HG03060 (cell line): ENCODE data around the gene CEP112.

Experiments used
- ATAC-seq: cut with Tn5 transposase; IDR thresholded peaks from one replicate; pipeline ENCODE4 v1.9.1; 2021; ENCODE audit warnings: low read depth, moderate number of reproducible peaks; ENCODE audit not compliant: unreplicated experiment

Gene CEP112

DNA sequence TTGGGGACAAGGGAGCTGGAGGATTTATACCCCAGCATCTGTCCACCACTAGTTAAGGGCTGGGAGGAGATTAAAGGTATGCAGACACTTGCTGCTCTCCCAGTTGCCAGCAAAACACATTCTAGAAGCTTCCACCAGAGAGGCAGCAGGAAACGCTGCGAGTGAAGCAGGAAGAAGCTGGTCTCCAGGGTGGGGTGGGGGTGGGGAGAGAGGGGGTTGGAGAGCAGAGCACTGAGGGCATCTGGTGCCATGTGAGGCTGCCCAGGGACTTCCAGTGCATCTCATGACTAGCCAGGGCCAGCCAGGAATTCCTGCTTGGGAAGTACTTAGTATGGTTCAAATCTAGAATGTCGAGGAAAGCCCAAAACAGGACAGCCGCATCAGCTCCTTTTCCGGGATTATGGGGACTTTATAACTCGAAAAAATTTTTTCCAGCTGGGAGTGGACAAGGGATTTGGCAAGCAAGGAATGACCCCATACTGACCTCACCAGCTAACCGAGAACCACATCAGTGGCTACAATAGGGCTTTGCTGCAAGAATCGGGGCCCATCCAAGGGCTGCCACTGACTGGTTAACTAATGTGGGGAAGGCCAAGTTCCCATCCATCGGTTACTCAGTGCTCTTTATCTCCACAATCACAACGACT lies 604.3 kb downstream of the CEP112 start:
- no peak for ATAC-seq

DNA sequence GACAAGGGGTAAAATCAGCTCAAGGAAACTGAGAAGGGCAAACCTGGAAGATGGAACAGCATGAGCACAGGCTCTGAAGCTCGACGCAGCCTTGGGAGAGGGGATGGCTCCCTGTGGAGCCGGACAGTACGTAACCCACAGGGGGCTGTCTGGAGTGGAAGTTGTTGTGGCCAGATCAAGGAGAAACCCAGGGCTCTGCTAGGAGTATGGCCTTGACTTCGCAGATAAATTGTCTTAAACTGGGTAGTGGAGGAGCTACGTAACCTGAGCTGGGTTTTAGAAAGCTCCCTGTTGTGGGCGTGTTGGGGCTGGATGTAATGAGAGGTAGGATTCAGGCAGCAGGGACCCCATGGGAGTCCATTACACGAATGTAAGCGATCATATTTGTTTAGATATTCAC lies 605.0 kb downstream of the CEP112 start:
- no peak for ATAC-seq
